MCF 10A (cell line): ENCODE data around the gene TBXAS1. TPM values are rescaled to one million over a fixed set of nuclear protein-coding genes. Genes with fewer than 3 reads are reported as not detected.

Experiments
- BruUV-seq: library from RNA; stranded (reverse); fragments of 400-500 nt; replicated peaks from 2 replicates; lab custom pipeline; 2021; lab: Mats Ljungman, UMichigan
- CTCF ChIA-PET: fragments of 300-600 bp; sonication (Branson Sonifier 250); formaldehyde crosslinking; extraction: SDS; loops from one replicate; lab custom pipeline; 2021; ENCODE audit warnings: antibody characterized with exemption, inconsistent platforms; lab: Yijun Ruan, JAX
- POLR2A ChIA-PET: fragments of 300-600, 350-650 bp; sonication (Branson Sonifier 250); formaldehyde crosslinking; extraction: SDS; loops from one replicate; lab custom pipeline; 2020; ENCODE audit warnings: antibody characterized with exemption, inconsistent platforms; lab: Yijun Ruan, JAX
- DNase-seq: peaks from one replicate; pipeline ENCODE4 v3.0.0-alpha.2; 2018; ENCODE audit not compliant: unreplicated experiment
- H3K27ac Mint-ChIP-seq: one replicate; pipeline ENCODE4 v1.8.0; 2022; ENCODE audit warnings: mild to moderate bottlenecking, low read depth, mixed read lengths; ENCODE audit not compliant: unreplicated experiment
- H3K27me3 Mint-ChIP-seq: one replicate; pipeline ENCODE4 v1.8.0; 2022; ENCODE audit warnings: mixed read lengths; ENCODE audit not compliant: insufficient read depth, unreplicated experiment
- H3K36me3 Mint-ChIP-seq: one replicate; pipeline ENCODE4 v1.8.0; 2022; ENCODE audit warnings: mild to moderate bottlenecking, moderate library complexity, mixed read lengths; ENCODE audit not compliant: insufficient read depth, unreplicated experiment
- H3K4me1 Mint-ChIP-seq: one replicate; pipeline ENCODE4 v1.8.0; 2022; ENCODE audit warnings: mixed read lengths; ENCODE audit not compliant: insufficient read depth, unreplicated experiment
- H3K4me3 Mint-ChIP-seq: one replicate; pipeline ENCODE4 v1.8.0; 2022; ENCODE audit warnings: mild to moderate bottlenecking, moderate library complexity, mixed read lengths; ENCODE audit not compliant: unreplicated experiment
- H3K9me3 Mint-ChIP-seq: one replicate; pipeline ENCODE4 v1.8.0; 2022; ENCODE audit warnings: mixed read lengths; ENCODE audit not compliant: unreplicated experiment
- intact Hi-C: fragments of 100-400 bp; cut with micrococcal nuclease; formaldehyde crosslinking; loops from 2 replicates; pipeline ENCODE4 v1.14.1; 2022
- total RNA-seq: library from RNA; stranded (reverse); gene quantifications from 2 replicates; pipeline ENCODE4 v1.2.3, GENCODE V29; 2022
- TF ChIP-seq, protein P1 (sequence below): fragments of 200-600 bp; IDR thresholded peaks from one replicate; pipeline ENCODE4 v1.8.0; 2022; ENCODE audit warnings: antibody characterized with exemption, mild to moderate bottlenecking; ENCODE audit not compliant: unreplicated experiment

TBXAS1 gene
- total RNA-seq, 1 experiment from 2014 or later: 1.5 TPM

DNA sequence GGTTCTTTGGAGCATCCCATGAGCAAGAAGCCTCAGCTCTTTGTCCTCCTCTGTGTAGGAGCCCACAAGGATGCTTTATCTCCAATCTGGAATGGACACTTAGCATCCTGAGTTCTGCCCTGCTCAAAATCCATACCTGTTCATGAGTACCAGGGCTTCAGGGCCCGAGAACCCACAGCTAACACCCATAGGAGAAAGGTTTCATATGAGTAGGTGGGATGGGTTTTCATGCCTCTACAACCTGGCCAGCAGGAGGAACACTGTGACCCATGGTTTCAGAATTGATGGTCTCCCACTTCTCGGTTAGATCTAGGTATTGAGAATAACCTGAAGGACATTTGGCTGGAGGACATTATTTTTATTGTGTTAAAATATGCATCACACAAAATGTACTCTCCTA is 57.8 kb downstream of the TBXAS1 start:
- no TSS peak for BruUV-seq
- no peak overlapping the region for H3K27ac Mint-ChIP-seq
- H3K27me3 Mint-ChIP-seq: no peaks in the 10 kb centered on the region
- no peak overlapping the region for H3K4me3 Mint-ChIP-seq
- no peaks in the 10 kb centered on the region for H3K4me1 Mint-ChIP-seq
- ChIA-PET CTCF (interaction anchor here (0.5 to 0.6 kb wide), 2 partner anchors 19 to 500 kb away, joined by 4 read pairs; no protein-coding TSS in a partner anchor), POLR2A (interaction anchor here (1.4 kb wide), 1 partner anchor 29 kb away, joined by 6 read pairs; no protein-coding TSS in a partner anchor)
- no peak for DNase-seq
- no peaks in the 10 kb centered on the region for H3K9me3 Mint-ChIP-seq
- intact Hi-C loops: loop anchor here (5.0 kb wide), 1 partner anchor 110 kb away; the partner anchor contains the start of gene HIPK2
- TF ChIP-seq, protein P1, sequence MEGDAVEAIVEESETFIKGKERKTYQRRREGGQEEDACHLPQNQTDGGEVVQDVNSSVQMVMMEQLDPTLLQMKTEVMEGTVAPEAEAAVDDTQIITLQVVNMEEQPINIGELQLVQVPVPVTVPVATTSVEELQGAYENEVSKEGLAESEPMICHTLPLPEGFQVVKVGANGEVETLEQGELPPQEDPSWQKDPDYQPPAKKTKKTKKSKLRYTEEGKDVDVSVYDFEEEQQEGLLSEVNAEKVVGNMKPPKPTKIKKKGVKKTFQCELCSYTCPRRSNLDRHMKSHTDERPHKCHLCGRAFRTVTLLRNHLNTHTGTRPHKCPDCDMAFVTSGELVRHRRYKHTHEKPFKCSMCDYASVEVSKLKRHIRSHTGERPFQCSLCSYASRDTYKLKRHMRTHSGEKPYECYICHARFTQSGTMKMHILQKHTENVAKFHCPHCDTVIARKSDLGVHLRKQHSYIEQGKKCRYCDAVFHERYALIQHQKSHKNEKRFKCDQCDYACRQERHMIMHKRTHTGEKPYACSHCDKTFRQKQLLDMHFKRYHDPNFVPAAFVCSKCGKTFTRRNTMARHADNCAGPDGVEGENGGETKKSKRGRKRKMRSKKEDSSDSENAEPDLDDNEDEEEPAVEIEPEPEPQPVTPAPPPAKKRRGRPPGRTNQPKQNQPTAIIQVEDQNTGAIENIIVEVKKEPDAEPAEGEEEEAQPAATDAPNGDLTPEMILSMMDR: no peak
- peaks cover 4% of the 10 kb centered on the region for H3K36me3 Mint-ChIP-seq

GRCh38 chr7:139887992-139888481 is 59.0 kb downstream of the TBXAS1 start:
- ChIA-PET POLR2A (no interaction called here), CTCF (no interaction called here)
- Mint-ChIP-seq H3K4me1 (no peaks in the 10 kb centered on the region), H3K36me3 (peaks cover 4% of the 10 kb centered on the region), H3K27me3 (no peaks in the 10 kb centered on the region), H3K27ac (no peak overlapping the region), H3K4me3 (no peak overlapping the region), H3K9me3 (no peaks in the 10 kb centered on the region)
- TF ChIP-seq, protein P1: no peak
- DNase-seq: no peak
- intact Hi-C loops: loop anchor here (5.0 kb wide), 1 partner anchor 111 kb away; the partner anchor contains the start of gene HIPK2
- no TSS peak for BruUV-seq

DNA sequence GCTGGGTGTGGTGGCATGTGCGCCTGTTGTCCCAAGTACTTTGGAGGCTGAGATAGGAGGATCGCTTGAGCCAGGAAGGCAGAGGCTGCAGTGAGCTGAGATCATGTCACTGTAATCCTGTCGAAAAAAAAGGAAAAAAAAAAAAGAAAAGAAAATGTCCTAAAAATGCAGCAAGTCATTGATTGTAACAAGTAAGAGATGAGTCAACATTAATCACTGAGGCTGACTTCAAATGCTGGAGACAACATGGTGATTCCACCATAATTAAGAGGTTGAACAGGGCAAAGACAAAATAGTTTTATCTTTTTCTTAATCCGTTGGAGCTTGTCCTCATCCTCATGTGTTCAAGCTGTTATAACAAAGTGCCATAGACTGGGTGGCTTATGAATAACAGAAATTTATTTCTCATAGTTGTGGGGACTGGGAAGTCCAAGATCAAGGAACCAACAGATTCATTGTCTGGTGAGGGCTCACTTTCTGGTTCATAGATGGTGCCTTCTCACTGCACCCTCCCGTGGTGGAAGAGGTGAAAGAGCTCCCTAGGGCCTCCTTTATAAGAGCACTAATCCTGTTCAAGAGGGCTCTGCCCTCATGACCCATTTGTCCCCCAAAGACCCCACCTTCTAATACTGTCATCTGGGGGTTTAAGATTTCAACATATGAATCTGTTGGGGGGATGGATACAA is 60.3 kb downstream of the TBXAS1 start:
- Mint-ChIP-seq H3K27me3 (no peaks in the 10 kb centered on the region), H3K4me1 (peaks cover 4% of the 10 kb centered on the region), H3K9me3 (no peaks in the 10 kb centered on the region), H3K4me3 (no peak overlapping the region), H3K27ac (no peak overlapping the region), H3K36me3 (peaks cover 4% of the 10 kb centered on the region)
- intact Hi-C loops: loop anchor here (5.0 kb wide), 1 partner anchor 112 kb away; the partner anchor contains the start of gene HIPK2
- TF ChIP-seq, protein P1: no peak
- CTCF ChIA-PET: no interaction called here
- no TSS peak for BruUV-seq
- POLR2A ChIA-PET: no interaction called here
- DNase-seq: peak; percentile 31

- TF ChIP-seq, protein P1: no peak
- CTCF ChIA-PET: interaction anchor here (1.3 kb wide), 1 partner anchor 248 kb away, joined by 3 read pairs; no protein-coding TSS in a partner anchor
- intact Hi-C loops: no loop called here
- H3K36me3 Mint-ChIP-seq: peaks cover 3% of the 10 kb centered on the region
- peaks cover 9% of the 10 kb centered on the region for H3K4me1 Mint-ChIP-seq
- H3K27ac Mint-ChIP-seq: no peak overlapping the region
- POLR2A ChIA-PET: interaction anchor here (0.5 to 1.0 kb wide), 5 partner anchors 31 to 311 kb away, joined by 3 to 5 read pairs (median 3); no protein-coding TSS in a partner anchor
- no peak for DNase-seq
- no peak overlapping the region for H3K4me3 Mint-ChIP-seq
- no peaks in the 10 kb centered on the region for H3K9me3 Mint-ChIP-seq
- H3K27me3 Mint-ChIP-seq: no peaks in the 10 kb centered on the region
- BruUV-seq: no TSS peak
Observed at GRCh38 chr7:139893461-139893860, 64.4 kb downstream of the TBXAS1 start.
